ENCODE measurements around the gene LAP3.

Gene LAP3

GRCh38 chr4:17630228-17630627, 53.2 kb downstream of the LAP3 start:
- no peak for TF ChIP-seq CTCF (IDR thresholded peaks at IDR 0.05; ENCODE audit: control insufficient read depth, extremely low read depth, insufficient read depth)
- no peak for DNase-seq (ENCODE audit: low read depth)
- H3K4me3 ChIP-seq (ENCODE audit: low read depth, low read length), result no peak overlapping the region

GRCh38 chr4:17633600-17633999, 56.6 kb downstream of the LAP3 start:
- H3K4me3 ChIP-seq (ENCODE audit: low read depth, low read length), result no peak overlapping the region
- TF ChIP-seq CTCF (IDR thresholded peaks at IDR 0.05; ENCODE audit: control insufficient read depth, extremely low read depth, insufficient read depth), result no peak
- DNase-seq (ENCODE audit: low read depth), result no peak

- TF ChIP-seq CTCF (IDR thresholded peaks at IDR 0.05; ENCODE audit: control insufficient read depth, extremely low read depth, insufficient read depth), result no peak
- DNase-seq (ENCODE audit: low read depth), result no peak
- H3K4me3 ChIP-seq (ENCODE audit: low read depth, low read length), result no peak overlapping the region
Observed at GRCh38 chr4:17635056-17635455, 58.1 kb downstream of the LAP3 start.

DNA sequence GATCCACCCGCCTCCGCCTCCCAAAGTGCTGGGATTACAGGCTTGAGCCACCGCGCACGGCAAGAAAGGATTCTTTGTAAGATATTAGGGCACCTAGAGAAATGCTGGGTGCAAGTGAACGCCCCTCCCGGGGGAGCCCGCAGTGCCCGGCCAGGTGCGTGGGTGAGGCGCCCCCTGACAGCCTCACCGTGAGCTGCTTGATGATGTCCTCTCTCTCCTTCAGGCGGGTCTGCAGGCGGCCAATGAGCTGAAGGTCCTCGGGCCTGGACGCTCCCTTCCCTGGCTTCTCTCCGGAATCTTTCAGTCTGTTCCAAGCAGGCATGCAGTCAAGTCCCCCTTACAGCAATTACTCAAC, 59.3 kb downstream of the LAP3 start:
- no peak overlapping the region for H3K4me3 ChIP-seq (ENCODE audit: low read depth, low read length)
- no peak for TF ChIP-seq CTCF (IDR thresholded peaks at IDR 0.05; ENCODE audit: control insufficient read depth, extremely low read depth, insufficient read depth)
- no peak for DNase-seq (ENCODE audit: low read depth)

DNA sequence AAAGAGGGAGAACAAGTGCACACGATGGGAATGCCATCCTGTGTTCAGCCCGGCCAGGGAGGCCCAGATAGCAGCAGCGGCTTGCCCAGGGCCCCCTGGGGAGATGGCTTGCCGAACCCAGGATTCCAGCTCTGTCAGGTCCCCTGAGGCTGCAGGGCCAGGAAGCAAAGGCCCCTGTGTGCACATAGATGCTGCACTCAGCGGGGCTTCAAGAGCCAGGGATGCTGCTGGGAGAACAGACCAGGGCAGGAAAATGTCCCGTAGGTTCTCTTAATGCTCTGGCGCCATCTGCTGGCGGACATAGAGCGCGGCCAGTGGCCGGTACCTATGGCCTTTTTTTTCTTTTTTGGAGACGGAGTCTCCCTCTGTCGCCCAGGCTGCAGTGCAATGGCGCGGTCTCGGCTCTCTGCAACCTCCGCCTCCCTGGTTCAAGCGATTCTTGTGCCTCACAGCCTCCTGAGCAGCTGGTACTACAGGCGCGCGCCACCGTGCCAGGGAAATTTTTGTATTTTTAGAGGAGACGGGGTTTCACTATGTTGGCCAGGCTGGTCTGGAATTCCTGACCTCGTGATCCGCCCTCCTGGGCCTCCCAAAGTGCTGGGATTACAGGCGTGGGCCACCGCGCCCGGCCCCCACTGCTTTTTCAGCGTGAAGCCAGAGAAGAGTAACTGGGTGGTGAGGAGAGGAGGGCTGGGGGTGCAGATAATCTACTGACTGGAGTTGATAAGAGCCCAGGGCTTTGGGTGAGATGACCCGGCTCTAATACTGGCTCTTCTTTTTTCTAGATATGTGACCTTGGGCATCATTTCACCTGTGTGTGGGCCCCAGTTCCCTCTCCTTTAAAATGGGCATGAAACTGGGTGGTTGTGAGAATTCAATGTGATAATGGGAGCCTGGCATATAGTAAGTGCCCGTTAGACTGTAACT, 60.0 kb downstream of the LAP3 start:
- TF ChIP-seq CTCF (IDR thresholded peaks at IDR 0.05; ENCODE audit: control insufficient read depth, extremely low read depth, insufficient read depth), result peak; percentile 86
- DNase-seq (ENCODE audit: low read depth), result no peak
- H3K4me3 ChIP-seq (ENCODE audit: low read depth, low read length), result no peak overlapping the region

DNA sequence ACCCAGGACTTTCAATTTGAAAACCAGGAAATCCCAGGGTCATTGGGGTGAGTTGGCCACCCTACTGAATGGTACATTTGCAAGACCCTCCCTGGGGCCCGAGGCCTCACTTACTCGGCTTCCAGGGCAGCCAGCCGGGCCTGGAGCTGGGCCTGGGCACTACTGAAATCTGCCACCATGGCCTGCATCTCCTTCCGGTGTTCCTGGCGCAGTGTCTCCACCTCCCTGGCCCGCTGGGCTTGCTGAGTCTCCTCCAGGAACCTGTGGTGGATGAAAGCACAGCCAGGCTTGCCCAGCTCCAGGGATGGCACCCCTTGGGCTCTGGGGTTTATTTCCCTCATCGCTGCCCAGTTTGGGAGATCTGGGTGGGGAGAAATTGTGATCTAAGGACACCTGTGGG, 62.1 kb downstream of the LAP3 start:
- no peak for TF ChIP-seq CTCF (IDR thresholded peaks at IDR 0.05; ENCODE audit: control insufficient read depth, extremely low read depth, insufficient read depth)
- H3K4me3 ChIP-seq (ENCODE audit: low read depth, low read length), result no peak overlapping the region
- no peak for DNase-seq (ENCODE audit: low read depth)

DNA sequence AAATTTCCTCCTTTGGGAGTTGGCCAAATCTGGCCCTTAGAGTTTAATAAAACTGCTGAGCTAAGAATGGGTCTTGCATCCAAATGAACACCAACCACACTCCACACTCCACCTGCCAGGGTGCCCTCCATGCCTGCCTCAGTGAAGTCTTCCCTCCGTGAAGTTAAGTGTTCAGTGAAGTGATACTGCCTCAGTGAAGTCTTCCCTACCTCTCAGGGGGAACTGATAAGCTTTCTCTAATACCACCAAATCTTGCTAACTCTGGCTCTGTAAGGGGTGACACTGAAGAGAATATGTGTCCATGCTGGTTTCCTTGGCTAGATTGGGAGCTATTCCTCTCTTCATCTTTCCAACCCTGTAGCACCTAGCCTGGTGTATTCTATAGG, 65.4 kb downstream of the LAP3 start:
- no peak for DNase-seq (ENCODE audit: low read depth)
- TF ChIP-seq CTCF (IDR thresholded peaks at IDR 0.05; ENCODE audit: control insufficient read depth, extremely low read depth, insufficient read depth), result no peak
- no peak overlapping the region for H3K4me3 ChIP-seq (ENCODE audit: low read depth, low read length)
